ENCODE data around the gene CALB2.

DNA sequence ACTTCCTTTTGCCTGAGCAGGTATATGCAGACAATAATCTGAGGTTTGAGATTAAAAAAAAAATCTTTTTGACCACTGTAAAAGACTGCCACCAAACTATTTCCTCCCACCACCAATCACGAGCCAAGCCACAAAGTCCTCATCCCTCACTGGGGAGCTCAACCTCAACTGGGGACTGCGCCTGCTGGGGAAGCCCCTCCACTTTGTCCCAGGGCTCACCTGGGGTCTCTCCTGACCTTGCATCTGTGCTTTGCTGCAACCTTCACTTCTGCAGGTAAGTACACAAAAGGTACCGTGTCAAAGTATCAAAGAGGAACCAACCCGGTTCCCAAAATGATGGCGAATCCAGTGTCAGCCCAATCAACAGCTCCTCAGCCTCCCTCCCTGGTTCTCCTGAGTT, 47.8 kb downstream of the CALB2 start:
- TF ChIP-seq, protein P1, sequence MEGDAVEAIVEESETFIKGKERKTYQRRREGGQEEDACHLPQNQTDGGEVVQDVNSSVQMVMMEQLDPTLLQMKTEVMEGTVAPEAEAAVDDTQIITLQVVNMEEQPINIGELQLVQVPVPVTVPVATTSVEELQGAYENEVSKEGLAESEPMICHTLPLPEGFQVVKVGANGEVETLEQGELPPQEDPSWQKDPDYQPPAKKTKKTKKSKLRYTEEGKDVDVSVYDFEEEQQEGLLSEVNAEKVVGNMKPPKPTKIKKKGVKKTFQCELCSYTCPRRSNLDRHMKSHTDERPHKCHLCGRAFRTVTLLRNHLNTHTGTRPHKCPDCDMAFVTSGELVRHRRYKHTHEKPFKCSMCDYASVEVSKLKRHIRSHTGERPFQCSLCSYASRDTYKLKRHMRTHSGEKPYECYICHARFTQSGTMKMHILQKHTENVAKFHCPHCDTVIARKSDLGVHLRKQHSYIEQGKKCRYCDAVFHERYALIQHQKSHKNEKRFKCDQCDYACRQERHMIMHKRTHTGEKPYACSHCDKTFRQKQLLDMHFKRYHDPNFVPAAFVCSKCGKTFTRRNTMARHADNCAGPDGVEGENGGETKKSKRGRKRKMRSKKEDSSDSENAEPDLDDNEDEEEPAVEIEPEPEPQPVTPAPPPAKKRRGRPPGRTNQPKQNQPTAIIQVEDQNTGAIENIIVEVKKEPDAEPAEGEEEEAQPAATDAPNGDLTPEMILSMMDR (conservative IDR thresholded peaks at IDR 0.05), result no peak
- TF ChIP-seq ZFX (IDR thresholded peaks at IDR 0.05), result no peak

Measured in C4-2B (cell line).